Ammon's horn (tissue), 1 donor: ENCODE results near the gene TMEM17.

Experiments
- DNase-seq: peaks from one replicate; pipeline ENCODE4 v3.0.0-alpha.2; 2016; ENCODE audit warnings: low spot score

TMEM17 gene

DNA sequence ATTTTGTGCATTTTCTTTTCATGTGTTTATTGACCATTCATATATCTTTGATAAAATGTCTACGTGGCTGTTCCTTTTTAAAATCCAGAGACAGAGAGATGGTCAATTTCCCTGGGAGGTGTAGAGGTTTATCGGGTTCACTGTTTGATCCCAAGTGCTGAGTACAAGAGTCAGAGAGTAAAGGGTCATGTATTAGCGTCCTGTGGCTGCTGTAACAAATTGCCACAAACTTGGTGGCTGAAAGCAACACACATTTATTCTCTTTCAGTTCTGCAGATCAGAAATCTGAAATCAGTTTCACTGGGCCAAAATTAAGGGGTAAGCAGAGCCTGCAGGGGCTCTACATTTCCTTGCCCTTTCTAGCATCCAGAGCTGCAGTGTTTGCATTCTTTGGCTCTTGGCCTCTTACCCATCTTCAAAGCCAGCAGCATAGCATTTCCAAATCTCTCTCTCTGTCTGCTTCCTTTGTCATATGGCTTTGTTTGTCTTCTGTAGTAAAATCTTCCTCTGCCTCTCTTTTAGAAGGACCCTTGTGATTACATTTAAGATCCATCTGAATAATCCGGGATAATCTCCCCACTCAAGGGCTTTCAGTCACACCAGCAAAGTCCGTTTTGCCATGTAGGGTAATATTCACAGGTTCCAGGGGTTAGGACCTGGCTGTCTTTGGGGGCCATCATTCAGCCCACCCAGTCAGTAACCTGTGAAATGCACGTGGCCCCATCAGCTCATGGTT is 49.9 kb downstream of the TMEM17 start:
- no peak for DNase-seq

DNA sequence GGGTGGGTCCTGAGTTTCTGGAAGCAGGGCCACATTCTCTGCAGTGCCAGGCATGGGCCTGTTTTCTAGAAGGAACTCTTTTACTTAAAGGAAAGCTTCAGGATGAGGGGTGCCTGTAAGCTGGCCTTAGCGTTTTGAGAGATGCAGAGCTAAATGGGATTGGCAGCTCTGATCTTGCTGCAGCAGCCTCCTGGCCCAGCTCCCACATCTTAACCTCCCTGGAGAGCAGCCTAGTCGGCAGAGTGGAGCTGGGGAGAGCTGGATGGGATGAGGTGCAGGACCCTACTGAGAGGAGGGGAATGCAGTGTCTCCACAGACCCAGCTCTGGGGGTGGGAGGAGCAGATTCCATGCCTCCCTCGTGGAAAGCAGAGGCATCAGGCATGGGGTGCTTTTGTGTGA is 52.0 kb downstream of the TMEM17 start:
- no peak for DNase-seq

DNA sequence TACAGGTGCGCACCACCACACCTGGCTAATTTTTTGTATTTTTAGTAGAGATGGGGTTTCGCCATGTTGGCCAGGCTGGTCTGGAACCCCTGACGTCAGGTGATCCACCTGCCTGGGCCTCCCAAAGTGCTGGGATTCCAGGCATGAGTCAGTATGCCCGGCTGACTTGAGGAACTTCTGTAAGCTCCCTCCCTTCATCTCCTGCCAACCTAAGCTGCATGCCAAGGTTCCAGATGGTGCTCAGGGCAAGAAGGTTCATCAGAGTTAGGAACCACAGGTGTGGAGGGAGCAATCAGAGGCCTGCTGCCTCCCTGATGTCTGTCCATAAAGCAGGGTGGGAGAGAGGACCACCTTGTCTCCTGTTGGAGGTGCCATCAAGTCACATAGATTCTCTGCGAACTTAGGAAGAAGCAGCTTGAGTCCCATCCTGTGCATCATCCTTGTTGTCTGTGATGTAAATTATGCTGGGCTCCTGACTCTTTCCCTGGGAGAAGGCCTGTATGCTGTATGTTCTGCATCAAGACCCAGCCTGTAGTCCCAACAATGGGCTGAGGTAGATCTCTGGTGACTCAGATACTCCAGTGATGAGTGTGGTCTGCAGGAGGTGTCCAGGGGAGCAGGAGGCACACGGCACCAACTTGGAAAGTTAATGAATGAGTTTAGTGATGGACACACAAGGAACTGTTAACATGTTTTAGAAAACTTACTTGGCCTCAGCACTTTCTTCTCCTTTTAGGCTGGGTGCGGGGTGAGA is 53.1 kb downstream of the TMEM17 start:
- DNase-seq = no peak

DNA sequence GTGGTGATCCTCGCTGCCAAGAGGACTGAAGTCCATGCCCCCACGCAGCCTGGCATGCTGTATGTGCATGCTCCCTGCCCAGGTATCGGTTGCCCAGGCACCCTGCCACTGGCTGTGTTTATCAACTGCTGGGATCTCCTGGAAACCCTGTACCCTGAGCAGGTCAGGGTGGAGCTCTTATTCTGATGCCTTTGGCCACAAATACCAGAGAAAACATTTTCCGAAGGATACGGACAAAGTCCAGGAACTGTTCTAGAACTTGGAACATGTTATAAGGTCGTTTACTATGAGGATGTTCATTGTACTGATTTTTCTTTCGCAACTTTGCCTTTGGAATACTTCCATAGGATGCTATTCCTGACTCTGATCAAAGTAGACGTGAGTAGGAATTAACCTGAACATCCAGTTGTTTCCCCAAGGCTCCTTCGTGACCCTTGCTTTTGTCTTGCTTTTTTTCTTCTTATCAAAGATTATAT is 55.2 kb downstream of the TMEM17 start:
- DNase-seq = no peak
